ENCODE measurements around the gene ANKRD29.

The ANKRD29 gene

GRCh38 chr18:23612434-23613090 lies 50.1 kb downstream of the ANKRD29 start:
- no peak for DNase-seq

- no peak for DNase-seq
Measured at GRCh38 chr18:23609390-23610023, 53.2 kb downstream of the ANKRD29 start.

- no peak for DNase-seq
Measured at GRCh38 chr18:23608211-23608610, 54.5 kb downstream of the ANKRD29 start.

GRCh38 chr18:23605941-23606340 lies 56.8 kb downstream of the ANKRD29 start:
- DNase-seq = no peak

- DNase-seq = no peak
Measured at GRCh38 chr18:23599809-23600208, 62.9 kb downstream of the ANKRD29 start.

- DNase-seq = no peak
Measured at GRCh38 chr18:23596183-23596582, 66.5 kb downstream of the ANKRD29 start.

- DNase-seq = no peak
Measured at GRCh38 chr18:23595591-23595990, 67.1 kb downstream of the ANKRD29 start.

GRCh38 chr18:23593720-23594119 lies 69.0 kb downstream of the ANKRD29 start:
- DNase-seq = no peak

GRCh38 chr18:23592911-23593310 lies 69.8 kb downstream of the ANKRD29 start:
- DNase-seq = no peak

GRCh38 chr18:23591011-23591410 lies 71.7 kb downstream of the ANKRD29 start:
- DNase-seq = no peak

GRCh38 chr18:23588836-23589560 lies 73.7 kb downstream of the ANKRD29 start:
- no peak for DNase-seq

- DNase-seq = no peak
Measured at GRCh38 chr18:23587220-23587642, 75.5 kb downstream of the ANKRD29 start.

GRCh38 chr18:23586249-23587196 lies 76.2 kb downstream of the ANKRD29 start, which contains the start of gene NPC1:
TSS of gene NPC1 (minus strand) at chr18:23586506. CDS start at chr18:23586343, 163 bp downstream.
- peak; percentile 92 for DNase-seq

GRCh38 chr18:23585897-23586248 lies 76.8 kb downstream of the ANKRD29 start:
- no peak for DNase-seq

GRCh38 chr18:23585007-23585871 lies 77.5 kb downstream of the ANKRD29 start:
- DNase-seq = no peak

GRCh38 chr18:23584019-23584983 lies 78.4 kb downstream of the ANKRD29 start:
- DNase-seq = no peak

- DNase-seq = no peak
Measured at GRCh38 chr18:23583071-23583865, 79.4 kb downstream of the ANKRD29 start.

GRCh38 chr18:23580677-23581367 lies 81.9 kb downstream of the ANKRD29 start:
- DNase-seq = no peak
